GM21360 (cell line): Measurements from ENCODE around the gene COPS3.

ENCODE experiments used
- ATAC-seq: cut with Tn5 transposase; IDR thresholded peaks from one replicate; pipeline ENCODE4 v1.9.1; 2021; ENCODE audit warnings: mild to moderate bottlenecking, moderate library complexity; ENCODE audit not compliant: unreplicated experiment

COPS3 gene

DNA sequence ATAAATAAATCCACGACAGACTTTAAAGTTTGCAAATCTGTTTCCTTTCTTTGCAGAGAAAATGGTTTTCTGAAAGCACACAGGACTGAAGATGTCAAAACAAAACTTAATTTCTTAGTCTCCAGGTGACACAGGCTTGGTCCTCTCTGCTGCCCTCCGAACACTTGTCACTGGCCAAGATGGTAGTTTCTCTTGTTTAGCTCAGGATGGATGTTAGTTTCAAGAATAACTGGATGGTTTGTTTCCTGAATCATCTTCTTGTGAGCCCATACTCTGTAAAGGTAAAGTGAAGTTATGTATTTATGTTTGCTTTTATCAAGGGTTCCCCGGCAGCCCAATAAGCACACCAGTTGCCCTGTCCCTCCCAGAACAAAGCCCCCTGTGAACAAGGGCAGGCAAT, 34.2 kb downstream of the COPS3 start:
- no peak for ATAC-seq

DNA sequence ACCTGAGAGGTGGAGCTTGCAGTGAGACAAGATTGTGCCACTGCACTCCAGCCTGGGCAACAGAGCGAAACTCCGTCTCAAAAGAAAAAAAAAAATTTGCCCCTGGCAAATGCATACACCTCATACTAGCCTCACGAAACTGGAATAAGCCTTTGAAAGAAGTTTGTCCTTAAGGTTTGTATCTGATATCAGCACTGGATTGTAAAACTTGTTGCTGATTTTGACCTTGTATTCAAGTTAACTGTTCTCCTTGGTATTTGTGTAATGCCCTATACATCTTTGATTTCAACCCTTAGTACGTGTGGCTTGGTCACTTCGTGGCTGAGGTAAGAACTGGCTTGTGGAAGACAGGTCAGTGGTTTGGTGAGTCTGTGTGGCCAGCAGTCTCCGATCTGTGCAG, 37.9 kb downstream of the COPS3 start:
- no peak for ATAC-seq

DNA sequence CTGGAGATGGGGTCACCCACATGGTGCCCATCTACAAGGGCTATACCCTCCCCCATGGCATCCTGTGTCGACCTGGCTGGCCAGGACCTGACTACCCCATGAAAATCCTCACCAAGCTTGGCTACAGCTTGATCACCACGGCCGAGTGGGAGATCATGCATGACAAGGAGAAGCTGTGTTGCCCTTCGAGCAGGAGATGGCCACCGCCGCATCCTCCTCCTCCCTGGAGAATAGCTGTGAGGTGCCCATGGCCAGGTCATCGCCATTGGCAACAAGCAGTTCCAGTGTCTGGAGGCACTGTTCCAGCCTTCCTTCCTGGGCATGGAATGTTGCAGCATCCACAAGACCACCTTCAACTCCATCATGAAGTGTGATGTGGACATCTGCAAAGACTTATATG, 38.8 kb downstream of the COPS3 start:
- no peak for ATAC-seq

DNA sequence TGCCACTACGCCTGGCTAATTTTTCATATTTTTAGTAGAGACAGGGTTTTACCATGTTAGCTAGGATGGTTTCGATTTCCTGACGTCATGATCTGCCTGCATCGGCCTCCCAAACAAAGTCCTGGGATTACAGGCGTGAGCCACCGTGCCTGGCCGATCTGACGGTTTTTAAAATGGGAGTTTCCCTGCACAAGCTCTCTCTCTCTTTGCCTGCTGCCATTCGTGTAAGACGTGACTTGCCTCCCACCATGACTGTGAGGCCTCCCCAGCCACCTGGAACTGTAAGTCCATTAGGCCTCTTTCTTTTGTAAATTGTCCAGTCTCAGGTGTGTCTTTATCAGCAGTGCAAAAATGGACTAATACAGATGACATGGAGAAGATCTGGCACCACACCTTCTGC, 39.4 kb downstream of the COPS3 start:
- ATAC-seq = no peak

DNA sequence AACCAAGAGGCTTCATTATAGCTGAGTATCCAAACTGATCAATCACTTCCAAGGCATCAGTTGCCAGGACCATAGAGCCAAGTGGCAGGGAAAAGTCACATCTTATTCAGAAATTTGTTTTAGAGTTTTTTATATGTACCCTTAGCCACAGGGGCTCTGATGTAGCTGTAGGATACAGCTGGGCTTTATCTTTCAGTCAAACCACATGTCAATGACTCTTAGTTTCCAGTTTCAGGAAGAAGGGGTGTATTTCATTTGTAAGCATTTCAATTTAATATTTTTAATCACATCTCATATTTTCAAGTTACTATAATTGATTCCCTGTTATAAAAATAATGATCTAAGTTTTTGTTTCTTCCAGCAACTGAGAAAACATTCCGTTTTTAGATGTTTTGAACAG, 41.2 kb downstream of the COPS3 start:
- no peak for ATAC-seq

DNA sequence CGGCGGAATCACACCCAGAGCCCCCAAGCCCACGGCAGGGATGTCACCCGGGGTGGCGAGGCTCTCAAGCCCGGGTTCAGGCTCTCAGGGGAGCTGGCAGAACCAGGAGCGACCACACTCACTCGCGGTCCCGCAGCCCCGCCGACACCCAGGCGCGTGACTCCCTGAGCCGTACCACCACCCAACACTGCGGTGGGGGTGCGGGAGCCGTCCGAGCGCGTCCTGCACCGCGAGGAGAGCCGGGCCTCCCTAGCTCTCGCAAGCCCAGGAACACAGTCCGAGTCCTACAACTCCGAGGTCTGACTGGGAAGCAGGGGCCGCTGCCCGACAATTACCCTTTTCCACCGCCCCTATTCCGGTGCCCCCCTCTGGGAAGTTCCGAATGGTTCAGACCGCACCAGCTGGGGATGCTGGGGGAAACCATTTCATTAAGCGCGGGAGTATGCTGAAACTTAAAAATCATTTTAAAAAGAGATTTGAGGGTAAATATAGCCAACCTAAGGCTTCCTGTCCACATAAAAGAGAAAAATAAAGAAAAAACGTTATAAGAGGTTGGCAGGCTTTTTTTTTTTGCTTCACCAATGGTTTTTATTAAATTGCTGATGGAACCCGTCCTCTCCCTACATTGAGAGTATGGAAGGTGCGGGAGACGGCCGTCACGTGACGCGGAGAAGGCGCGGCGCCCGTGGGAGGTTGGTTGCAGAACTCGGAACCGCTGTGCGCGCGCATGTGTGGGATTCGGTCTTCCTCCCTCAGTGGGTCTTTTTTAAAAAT, 43.8 kb downstream of the COPS3 start, which contains the start of gene FLCN:
TSS of gene FLCN (minus strand) at position 143 of the 774 bp plus-strand sequence. CDS start 9,031 bp downstream, outside the sequence.
- peak; percentile 84 for ATAC-seq

DNA sequence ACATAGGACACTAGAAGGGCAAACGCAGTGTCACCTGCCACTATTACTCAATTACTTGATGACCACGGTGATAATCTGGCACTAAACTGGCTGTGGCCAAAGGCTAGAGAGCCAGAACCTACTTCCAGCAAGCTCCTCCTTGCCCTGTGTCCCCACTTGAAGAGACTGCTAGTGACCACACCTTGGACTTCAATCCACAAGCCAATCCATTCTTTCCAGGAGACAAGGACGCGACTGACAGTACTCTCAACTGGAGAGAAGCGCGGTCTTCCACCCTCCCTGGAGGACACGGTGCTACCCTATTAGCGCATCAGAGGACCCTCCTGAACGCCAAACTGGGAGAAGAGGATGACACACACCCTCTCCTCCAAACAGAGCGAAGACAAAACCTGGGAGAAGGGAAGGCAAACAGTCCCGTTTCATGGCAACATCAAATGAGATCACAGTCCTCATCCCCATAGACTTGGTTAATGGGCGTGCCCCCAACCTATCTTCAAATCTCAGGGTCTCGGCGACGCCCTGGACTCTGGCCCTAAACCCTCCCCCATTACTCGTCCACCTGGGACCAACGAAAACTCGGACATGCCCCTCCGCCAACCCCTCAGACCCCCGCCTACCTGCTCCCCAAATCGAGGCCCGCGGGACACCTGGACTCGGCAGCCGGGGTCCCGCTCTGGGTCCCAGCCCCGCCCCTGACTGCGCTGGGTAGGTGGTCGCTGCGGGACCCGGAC, 44.6 kb downstream of the COPS3 start:
- no peak for ATAC-seq

DNA sequence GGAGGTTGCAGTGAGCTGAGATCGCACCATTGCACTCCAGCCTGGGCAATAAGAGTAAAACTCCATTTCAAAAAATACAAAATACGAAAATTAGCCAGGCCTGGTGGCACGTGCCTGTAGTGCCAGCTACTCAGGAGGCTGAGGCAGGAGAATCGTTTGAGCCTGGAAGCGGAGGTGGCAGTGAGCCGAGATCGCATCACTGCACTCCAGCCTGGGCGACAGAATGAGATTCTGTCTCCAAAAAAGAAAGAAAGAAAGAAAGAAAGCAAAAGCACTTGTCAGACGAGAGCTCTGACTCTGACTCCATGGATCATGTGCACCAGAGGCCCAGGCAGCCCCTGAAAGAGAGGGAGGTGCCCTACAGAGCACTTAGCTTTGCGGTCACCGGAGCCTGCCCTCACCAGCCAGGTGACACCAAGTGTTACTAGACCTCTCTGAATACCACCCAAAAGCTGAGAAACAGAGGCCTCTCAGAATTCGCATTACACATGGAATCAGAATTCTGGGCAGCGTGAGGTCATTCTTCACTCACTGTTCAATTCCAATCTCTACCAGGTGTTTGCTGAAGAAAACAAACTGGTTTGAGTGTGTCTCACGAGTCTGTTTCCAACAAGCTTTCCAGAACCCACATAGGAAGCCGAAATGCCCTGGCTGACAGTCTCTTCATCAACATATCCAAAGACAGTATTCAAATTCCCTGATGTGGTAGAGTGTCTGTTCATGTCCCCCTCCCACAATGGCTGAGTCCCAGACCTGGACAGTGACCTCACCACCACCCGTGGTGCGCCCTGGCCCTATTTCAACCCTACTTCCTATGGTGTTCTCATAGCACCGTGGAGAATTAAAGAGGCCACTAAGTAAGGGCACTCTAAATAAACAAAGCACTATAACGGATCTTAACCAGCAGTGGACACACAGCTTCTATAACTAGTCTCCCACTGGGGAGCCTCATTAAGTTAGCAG, 45.6 kb downstream of the COPS3 start:
- no peak for ATAC-seq

DNA sequence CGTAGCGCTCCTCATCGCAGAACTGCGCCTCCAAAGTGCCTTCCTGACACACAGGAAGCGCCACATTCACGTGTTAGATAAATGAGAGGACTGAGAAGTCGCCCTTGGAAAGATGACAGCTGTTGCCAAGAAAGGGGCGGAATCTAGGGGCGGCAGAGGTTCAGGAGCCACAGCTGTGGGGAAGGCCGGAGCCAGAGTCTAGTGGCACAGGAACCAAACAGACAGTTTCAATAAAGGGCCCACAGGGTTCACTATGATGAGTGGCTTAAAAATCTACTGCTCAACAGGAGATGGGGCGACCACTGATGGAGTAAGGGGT, 48.8 kb downstream of the COPS3 start:
- ATAC-seq = no peak

DNA sequence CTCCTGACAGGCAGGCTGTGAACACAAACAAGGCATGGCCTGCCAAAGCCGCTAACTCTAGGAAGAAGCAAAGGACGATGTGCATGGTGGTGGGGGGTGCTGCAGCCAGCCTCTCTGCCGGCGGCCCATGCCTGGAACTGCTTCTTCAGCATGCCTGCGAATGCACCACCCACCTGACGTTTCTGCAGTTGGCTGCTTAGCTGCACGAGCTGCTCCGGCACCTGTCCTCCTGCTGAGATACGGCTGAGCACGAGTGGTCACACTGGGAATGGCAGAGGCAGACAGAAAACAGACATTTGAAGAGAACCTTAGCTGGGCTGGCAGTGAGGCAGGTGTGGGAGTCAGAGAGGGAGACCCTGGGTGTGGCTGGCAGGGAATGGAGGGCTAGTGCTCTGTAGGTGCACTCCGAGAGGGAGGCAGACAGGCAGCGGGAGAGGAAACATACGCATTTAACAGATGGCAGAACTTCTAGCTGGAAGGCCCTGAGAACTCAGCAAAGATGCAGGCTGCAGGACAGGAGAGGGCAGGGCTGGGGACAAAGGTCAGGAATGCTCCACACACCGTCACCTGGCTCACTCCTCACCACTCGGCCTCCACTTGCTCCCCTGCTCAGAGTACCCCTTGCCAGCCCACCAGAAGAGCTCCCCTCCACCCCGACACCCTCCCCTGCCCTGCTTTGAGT, 49.3 kb downstream of the COPS3 start:
- no peak for ATAC-seq

DNA sequence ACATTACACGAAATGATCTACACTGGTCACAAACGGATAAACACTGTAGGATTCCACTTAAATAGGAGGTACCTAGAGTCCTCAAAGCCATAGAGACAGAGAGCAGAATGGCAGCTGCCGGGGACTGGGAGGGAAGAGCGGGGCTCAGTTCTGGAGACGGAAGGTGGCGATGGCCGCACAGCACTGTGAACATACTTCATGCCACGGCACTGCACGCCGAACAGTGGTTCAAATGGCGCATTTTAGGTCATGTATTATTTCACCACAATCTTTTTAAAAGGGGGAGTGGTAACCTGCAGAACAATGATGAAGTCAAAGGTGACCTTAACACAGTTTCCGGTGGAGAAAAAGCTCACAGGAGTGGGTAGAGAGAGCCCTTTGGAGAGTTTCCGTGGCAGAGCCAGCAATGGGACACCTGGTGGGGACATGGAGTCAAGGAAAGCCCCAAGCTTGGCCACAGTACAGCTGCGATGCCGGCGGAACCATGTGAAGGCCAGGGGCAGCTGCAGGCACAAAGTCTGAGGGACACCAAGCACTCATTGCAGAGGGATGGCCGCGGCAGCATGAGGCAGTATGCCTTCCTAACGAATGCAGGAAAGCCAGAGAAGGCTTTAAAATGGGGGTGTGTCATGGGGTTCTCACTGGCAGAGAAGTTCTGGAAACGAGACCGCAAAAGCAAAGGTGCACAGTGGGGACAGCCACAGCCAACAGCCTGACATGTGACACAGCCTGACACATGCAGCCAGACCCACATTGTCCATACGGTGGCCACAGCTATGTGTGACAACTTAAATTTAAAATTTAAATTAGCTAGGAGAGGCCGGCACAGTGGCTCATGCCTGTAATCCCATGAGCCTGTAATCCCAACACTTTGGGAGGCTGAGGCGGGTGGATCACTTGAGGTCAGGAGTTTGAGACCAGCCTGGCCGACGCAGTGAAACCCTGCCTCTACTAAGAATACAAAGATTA, 51.3 kb downstream of the COPS3 start:
- ATAC-seq = no peak

DNA sequence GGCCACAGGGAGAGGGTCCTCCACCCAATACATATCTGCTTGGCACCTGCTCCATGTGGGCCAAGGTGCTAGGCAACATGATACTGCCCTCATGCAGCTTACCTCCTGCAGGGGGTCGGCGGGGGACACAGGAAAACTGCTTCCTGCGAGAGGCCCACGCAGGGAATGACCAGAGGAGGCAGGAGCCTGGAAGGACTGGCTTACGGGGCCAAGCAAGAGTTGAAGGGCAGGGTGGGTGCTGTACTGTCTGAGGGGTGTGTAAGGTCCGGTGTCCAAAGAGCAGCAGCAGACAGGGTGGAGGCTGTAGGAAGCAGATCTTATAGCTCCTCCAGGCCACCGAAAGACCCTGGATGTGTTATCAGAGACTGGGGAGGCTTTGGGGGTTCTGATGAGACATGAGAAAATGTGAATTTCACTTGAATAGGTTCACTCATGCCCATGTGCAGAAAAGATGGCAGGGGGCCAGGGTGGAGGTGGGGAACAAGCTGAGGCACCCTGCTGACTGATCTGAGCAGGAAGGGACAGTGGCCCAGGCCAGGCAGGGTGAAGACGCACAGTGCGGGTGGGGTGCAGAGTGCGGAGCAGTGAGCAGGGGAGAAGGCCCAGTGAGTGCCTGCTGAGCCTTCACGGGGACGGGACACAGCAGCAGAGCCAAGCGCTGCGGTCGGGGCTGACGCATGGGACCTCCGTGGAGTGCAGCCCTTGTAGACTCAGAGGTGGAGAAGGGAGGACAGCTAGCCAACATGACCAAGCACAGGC, 52.3 kb downstream of the COPS3 start:
- ATAC-seq = no peak

DNA sequence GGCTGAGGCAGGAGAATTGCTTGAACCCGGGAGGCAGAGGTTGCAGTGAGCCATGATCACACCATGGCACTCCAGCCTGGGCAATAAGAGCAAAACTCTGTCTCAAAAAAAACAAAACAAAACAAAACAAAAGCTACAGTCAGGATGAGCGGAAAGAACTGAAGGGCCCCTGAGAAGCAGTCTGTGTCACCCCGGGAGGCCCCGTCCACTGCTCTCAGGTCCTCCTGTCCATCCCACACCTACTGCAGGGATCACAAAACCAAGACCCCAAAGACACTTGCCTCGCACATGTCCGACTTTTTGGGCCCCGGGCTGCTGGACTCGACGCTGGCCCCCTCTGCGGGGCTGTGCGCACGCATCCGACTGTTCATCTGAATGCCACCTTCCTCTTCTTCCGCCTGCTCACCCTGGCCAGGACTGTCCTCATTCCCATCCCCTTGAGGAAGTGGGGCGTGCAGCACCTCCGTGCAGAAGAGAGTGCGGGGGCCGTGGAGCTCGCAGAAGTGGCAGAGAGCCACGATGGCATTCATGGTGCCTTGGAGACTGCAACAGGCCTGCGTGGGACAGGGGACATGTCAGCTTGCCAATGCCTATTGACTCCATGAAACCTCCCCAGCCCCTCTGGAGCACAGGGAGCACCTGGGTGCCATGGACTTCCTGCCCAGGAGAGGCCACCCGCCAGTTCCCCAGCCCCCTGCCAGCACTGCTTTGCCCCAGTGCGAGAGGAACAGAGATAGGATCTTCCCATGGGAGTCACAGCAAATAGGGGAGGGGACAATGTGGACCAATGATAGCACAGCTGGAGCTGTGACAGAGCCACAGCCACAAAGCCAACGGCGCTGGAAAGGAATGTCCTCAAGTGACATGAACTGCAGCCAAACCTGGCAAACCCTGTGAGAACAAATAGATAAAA, 53.2 kb downstream of the COPS3 start:
- no peak for ATAC-seq

DNA sequence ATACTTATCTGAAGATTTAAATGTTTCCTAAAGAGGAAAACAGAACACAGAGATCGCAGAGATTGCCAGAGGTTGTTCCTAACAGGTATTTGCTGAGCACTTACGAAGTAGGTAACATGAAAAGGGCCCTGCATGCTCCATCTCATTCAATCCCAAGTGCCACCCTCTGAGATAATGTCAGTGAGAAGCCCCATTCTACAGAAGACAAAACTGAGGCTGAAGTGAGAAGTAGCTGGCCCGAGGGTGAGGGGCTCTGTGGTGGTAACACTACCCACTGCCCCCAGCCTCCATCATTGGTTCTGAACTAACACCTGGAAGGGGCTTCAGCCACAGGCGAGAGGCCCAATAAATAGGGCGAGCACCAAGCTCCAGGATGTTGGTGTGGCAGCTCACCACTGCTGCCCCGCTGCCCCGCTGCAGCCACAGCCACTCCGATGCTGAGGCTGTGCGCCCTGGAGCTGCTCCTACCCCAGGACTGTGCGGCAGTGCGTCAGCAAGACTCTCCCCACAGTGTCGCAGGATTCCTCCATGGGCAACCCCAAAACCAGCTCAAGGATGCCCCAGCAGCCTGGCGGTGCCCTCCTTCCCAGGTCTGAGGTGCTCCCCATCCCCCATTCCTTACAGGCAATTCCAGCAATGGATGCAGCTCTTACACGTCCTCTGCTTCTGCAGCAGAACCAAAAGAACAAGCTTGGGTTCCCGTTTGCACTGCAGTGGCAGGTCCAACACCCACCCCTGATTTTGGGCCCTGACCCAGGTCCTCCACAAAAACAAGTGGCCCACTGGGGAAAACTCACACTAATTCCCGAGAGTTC, 54.4 kb downstream of the COPS3 start:
- no peak for ATAC-seq

DNA sequence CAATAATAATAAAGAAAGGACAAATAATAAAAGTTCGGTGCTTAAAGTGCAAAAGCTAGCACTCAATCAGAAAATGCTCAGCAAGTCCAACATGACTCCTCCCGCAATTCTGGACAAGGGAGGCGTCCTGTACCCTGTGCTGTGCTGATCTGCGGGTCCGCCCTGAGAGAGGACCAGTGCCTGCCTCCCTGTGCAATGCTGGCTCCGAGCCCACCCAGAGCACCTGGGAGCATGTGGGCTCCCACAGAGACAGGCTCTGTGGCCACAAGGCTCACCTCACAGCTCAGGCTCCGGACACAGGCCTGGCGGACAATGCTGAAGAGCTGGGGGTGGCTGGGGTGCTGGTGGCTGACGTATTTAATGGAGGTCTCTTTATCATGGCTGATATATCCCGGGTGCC, 55.1 kb downstream of the COPS3 start:
- no peak for ATAC-seq

DNA sequence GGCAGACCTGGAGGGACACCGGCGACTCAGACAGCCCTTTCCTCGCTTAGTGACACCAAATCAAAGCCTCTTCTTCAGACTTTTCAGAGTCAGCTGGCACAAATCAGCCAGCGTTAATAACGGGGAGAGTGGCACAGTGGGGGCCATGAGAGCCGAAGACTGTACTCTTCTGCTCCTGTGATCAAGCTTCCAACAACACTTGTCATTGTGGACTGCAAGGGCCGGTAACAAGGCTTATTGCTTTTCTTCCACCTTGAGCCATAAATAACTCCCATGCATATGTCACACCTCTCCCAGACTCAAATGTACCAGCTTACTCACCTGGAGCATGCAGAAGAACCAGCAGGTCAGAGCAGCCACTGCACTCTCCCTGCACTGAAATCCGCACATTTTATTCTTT, 56.9 kb downstream of the COPS3 start:
- no peak for ATAC-seq

DNA sequence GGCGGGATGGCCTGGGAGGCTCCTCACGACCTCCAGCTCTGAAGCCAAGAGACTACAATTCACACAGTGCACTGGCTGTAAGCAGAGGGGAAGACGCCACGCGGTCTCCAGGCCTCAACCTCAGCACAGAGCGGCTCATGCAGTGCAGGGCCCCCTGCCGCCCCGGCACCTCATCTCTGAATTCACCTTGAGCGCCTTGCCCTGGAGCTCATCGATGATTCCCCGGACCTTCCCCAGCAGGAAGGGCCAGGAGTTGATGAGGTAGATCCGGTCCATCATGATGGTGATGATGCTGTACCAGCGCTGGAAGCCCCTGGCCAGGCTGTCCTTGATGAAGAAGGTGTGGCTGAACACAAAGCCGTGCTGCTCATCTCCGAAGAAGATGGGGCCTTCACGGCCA, 57.3 kb downstream of the COPS3 start:
- ATAC-seq = no peak
